T-helper 2 cell treated with Interferon-gamma antibody and Interleukin-4, amounts not matched to agents 100 ng/mL and 5 ng/mL, for 36 hours (primary cell): ENCODE results near the gene STARD5. TPM values are rescaled to one million over a fixed set of nuclear protein-coding genes. Genes with fewer than 3 reads are reported as not detected.

Source experiments
- intact Hi-C: fragments of 100-400 bp; cut with micrococcal nuclease; formaldehyde crosslinking; loops from one replicate; pipeline ENCODE4 v1.15.1; 2023
- total RNA-seq: library from RNA; stranded (reverse); gene quantifications from 2 replicates; pipeline ENCODE4 v1.2.3, GENCODE V29; 2022

STARD5 gene
- total RNA-seq, 1 donor from 2014 or later = 3.2 TPM

DNA sequence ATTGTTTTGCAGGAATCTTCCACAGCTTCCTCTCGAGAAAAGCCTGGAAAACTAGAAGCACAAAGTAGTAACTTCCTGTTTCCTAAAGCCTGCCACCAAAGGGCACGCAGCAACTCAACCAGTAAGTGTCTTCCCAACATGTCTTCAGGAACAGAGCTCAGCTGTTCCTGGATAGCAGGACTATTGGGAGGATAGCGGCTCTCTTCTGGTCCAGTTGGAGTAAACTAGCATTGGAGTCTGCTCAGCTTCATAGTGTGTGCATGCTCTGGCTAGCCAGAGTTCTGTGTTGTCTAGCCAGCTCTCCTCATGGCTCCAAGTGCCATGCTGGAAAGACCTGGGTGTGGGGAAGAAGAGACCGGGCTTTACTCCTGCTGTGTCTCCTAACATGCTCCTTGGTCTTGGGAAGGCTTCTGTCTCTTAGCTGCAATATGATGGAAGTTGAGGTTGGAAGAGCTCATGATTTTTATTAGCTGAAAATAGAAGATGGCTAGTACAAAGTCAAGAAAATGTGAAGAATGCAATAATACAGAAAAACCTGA, 64.1 kb downstream of the STARD5 start:
- intact Hi-C loops = loop anchor here (10.0 kb wide), 1 partner anchor 475 kb away; no protein-coding TSS in a partner anchor

Other genes starting within 250 kb of the STARD5 start
- gene CFAP161, start 189.9 kb downstream of the STARD5 start, total RNA-seq = 0.11 TPM in 1 of 2 replicates, not detected in the other
- 199 and 201 TPM in 2 replicates for gene IL16, start 127.3 kb downstream of the STARD5 start, total RNA-seq
- gene TMC3, start 50.1 kb upstream of the STARD5 start, total RNA-seq = not detected in 2 replicates